HG02610 (cell line): ENCODE data around the gene SOWAHA.
"Not testable (repeated sequence)": the region's sequence is repeated elsewhere in the genome, so short reads cannot be mapped to it uniquely, and the experiment has no call there.

Experiments
- ATAC-seq: cut with Tn5 transposase; IDR thresholded peaks from one replicate; pipeline ENCODE4 v1.9.1; 2021; ENCODE audit warnings: mild to moderate bottlenecking, moderate library complexity; ENCODE audit not compliant: unreplicated experiment

Gene SOWAHA

GRCh38 chr5:132848270-132848669, 35.2 kb downstream of the SOWAHA start:
- no peak for ATAC-seq

- no peak for ATAC-seq
Measured at GRCh38 chr5:132849347-132849746, 36.2 kb downstream of the SOWAHA start.

GRCh38 chr5:132850066-132850465, 37.0 kb downstream of the SOWAHA start:
- no peak for ATAC-seq

GRCh38 chr5:132853323-132853722, 40.2 kb downstream of the SOWAHA start:
- no peak for ATAC-seq

- no peak for ATAC-seq
Measured at GRCh38 chr5:132853790-132854189, 40.7 kb downstream of the SOWAHA start.

GRCh38 chr5:132854301-132854700, 41.2 kb downstream of the SOWAHA start:
- no peak for ATAC-seq

- not testable (repeated sequence) for ATAC-seq
Measured at GRCh38 chr5:132854992-132855391, 41.9 kb downstream of the SOWAHA start.

GRCh38 chr5:132856011-132856410, 42.9 kb downstream of the SOWAHA start:
- no peak for ATAC-seq

- no peak for ATAC-seq
Measured at GRCh38 chr5:132859889-132860437, 46.9 kb downstream of the SOWAHA start.

GRCh38 chr5:132860742-132861141, 47.6 kb downstream of the SOWAHA start:
- no peak for ATAC-seq

- ATAC-seq, result peak; percentile 22
Measured at GRCh38 chr5:132865668-132866341, 52.7 kb downstream of the SOWAHA start.
